Measurements from ENCODE around the gene GPR26. TPM values are rescaled to one million over a fixed set of nuclear protein-coding genes. Genes with fewer than 3 reads are reported as not detected.
"Not testable (repeated sequence)": the region's sequence is repeated elsewhere in the genome, so short reads cannot be mapped to it uniquely, and the experiment has no call there.

GPR26 gene
- total RNA-seq, 2 experiments from 2014 or later: not detected

- H3K9me3 Mint-ChIP-seq; H3K27ac Mint-ChIP-seq; H3K36me3 Mint-ChIP-seq (ENCODE audit: low read depth); DNase-seq; H3K27me3 Mint-ChIP-seq; CTCF ChIA-PET; H3K4me3 Mint-ChIP-seq; H3K4me1 Mint-ChIP-seq; POLR2A ChIA-PET: not testable (repeated sequence)
Measured at GRCh38 chr10:123736917-123737316, 70.8 kb downstream of the GPR26 start.

GRCh38 chr10:123741146-123741545 lies 75.0 kb downstream of the GPR26 start:
- no peaks in the 10 kb centered on the region for H3K27me3 Mint-ChIP-seq
- ChIA-PET CTCF (no interaction called here), POLR2A (no interaction called here)
- no peaks in the 10 kb centered on the region for H3K4me1 Mint-ChIP-seq
- no peak for DNase-seq
- no peaks in the 10 kb centered on the region for H3K9me3 Mint-ChIP-seq
- no peak overlapping the region for H3K4me3 Mint-ChIP-seq
- H3K27ac Mint-ChIP-seq: no peak overlapping the region
- no peaks in the 10 kb centered on the region for H3K36me3 Mint-ChIP-seq (ENCODE audit: low read depth)

GRCh38 chr10:123741711-123742110 lies 75.6 kb downstream of the GPR26 start:
- POLR2A ChIA-PET: no interaction called here
- no peaks in the 10 kb centered on the region for H3K4me1 Mint-ChIP-seq
- H3K4me3 Mint-ChIP-seq: no peak overlapping the region
- CTCF ChIA-PET: no interaction called here
- no peaks in the 10 kb centered on the region for H3K9me3 Mint-ChIP-seq
- no peaks in the 10 kb centered on the region for H3K36me3 Mint-ChIP-seq (ENCODE audit: low read depth)
- H3K27me3 Mint-ChIP-seq: no peaks in the 10 kb centered on the region
- no peak for DNase-seq
- no peak overlapping the region for H3K27ac Mint-ChIP-seq

GRCh38 chr10:123742751-123743440 lies 76.7 kb downstream of the GPR26 start:
- H3K4me1 Mint-ChIP-seq: no peaks in the 10 kb centered on the region

GRCh38 chr10:123743441-123744223 lies 77.5 kb downstream of the GPR26 start:
- Mint-ChIP-seq H3K27ac (no peak overlapping the region), H3K27me3 (no peaks in the 10 kb centered on the region), H3K4me3 (no peak overlapping the region), H3K4me1 (no peaks in the 10 kb centered on the region), H3K36me3 (ENCODE audit: low read depth) (no peaks in the 10 kb centered on the region), H3K9me3 (no peaks in the 10 kb centered on the region)
- ChIA-PET POLR2A (no interaction called here), CTCF (no interaction called here)
- DNase-seq: no peak

More at GRCh38 chr10:123742751-123743440, 76.7 kb downstream of the GPR26 start:
- ChIA-PET CTCF (no interaction called here), POLR2A (no interaction called here)
- no peak for DNase-seq
- H3K36me3 Mint-ChIP-seq (ENCODE audit: low read depth): no peaks in the 10 kb centered on the region
- no peak overlapping the region for H3K4me3 Mint-ChIP-seq
- no peaks in the 10 kb centered on the region for H3K27me3 Mint-ChIP-seq
- no peaks in the 10 kb centered on the region for H3K9me3 Mint-ChIP-seq
- H3K27ac Mint-ChIP-seq: no peak overlapping the region

GRCh38 chr10:123744224-123744536 lies 78.0 kb downstream of the GPR26 start:
- no peak for DNase-seq
- POLR2A ChIA-PET: no interaction called here
- H3K27ac Mint-ChIP-seq: no peak overlapping the region
- no peaks in the 10 kb centered on the region for H3K36me3 Mint-ChIP-seq (ENCODE audit: low read depth)
- CTCF ChIA-PET: no interaction called here
- no peak overlapping the region for H3K4me3 Mint-ChIP-seq
- H3K4me1 Mint-ChIP-seq: no peaks in the 10 kb centered on the region
- no peaks in the 10 kb centered on the region for H3K9me3 Mint-ChIP-seq
- no peaks in the 10 kb centered on the region for H3K27me3 Mint-ChIP-seq

Other genes with a start within 250 kb of the GPR26 start
- not detected for gene CPXM2, start 225.5 kb downstream of the GPR26 start, total RNA-seq